NCI-H146 (cell line): Measurements from ENCODE around the gene PIERCE2.
"Not testable (repeated sequence)": the region's sequence is repeated elsewhere in the genome, so short reads cannot be mapped to it uniquely, and the experiment has no call there.

Experiments used
- DNase-seq: peaks from one replicate; lab custom pipeline; 2025; lab: John Stamatoyannopoulos, UW

Gene PIERCE2

GRCh38 chr15:55408012-55408928 is at the start of gene PIERCE2, which contains the start of gene CCPG1:
Gene PIERCE2, plus strand, starts transcription at chr15:55408495. Its CDS starts 274 bp downstream, at chr15:55408769.
Gene CCPG1, minus strand, starts transcription at chr15:55408359. Its CDS starts 18,935 bp downstream, at chr15:55389424.
- DNase-seq, result peak; percentile 93

GRCh38 chr15:55360256-55360655 is 48.0 kb upstream of the PIERCE2 start:
- no peak for DNase-seq

GRCh38 chr15:55361048-55361447 is 47.2 kb upstream of the PIERCE2 start:
- DNase-seq, result no peak

GRCh38 chr15:55362641-55363040 is 45.7 kb upstream of the PIERCE2 start:
- no peak for DNase-seq

- no peak for DNase-seq
Measured at GRCh38 chr15:55366981-55367380, 41.3 kb upstream of the PIERCE2 start.

GRCh38 chr15:55372701-55373440 is 35.4 kb upstream of the PIERCE2 start:
- DNase-seq, result no peak

GRCh38 chr15:55379095-55379494 is 29.2 kb upstream of the PIERCE2 start:
- DNase-seq, result no peak

GRCh38 chr15:55381595-55381994 is 26.7 kb upstream of the PIERCE2 start:
- DNase-seq, result no peak

- DNase-seq, result no peak
Measured at GRCh38 chr15:55383687-55384086, 24.6 kb upstream of the PIERCE2 start.

- DNase-seq, result no peak
Measured at GRCh38 chr15:55387027-55387426, 21.3 kb upstream of the PIERCE2 start.

GRCh38 chr15:55389264-55389607 is 19.1 kb upstream of the PIERCE2 start:
- DNase-seq, result no peak

GRCh38 chr15:55394694-55395093 is 13.6 kb upstream of the PIERCE2 start:
- no peak for DNase-seq

GRCh38 chr15:55398243-55398642 is 10.1 kb upstream of the PIERCE2 start:
- no peak for DNase-seq

- not testable (repeated sequence) for DNase-seq
Measured at GRCh38 chr15:55400050-55400449, 8.2 kb upstream of the PIERCE2 start.

- DNase-seq, result no peak
Measured at GRCh38 chr15:55401786-55402246, 6.5 kb upstream of the PIERCE2 start.

- DNase-seq, result no peak
Measured at GRCh38 chr15:55402707-55403106, 5.6 kb upstream of the PIERCE2 start.

- no peak for DNase-seq
Measured at GRCh38 chr15:55403531-55403930, 4.8 kb upstream of the PIERCE2 start.

GRCh38 chr15:55407498-55408011 is 740 bp upstream of the PIERCE2 start:
- no peak for DNase-seq

GRCh38 chr15:55408976-55409375 is 681 bp downstream of the PIERCE2 start:
- DNase-seq, result not testable (repeated sequence)

- DNase-seq, result not testable (repeated sequence)
Measured at GRCh38 chr15:55417678-55418077, 9.4 kb downstream of the PIERCE2 start.

- DNase-seq, result no peak
Measured at GRCh38 chr15:55420171-55420866, 12.0 kb downstream of the PIERCE2 start.

- DNase-seq, result no peak
Measured at GRCh38 chr15:55422089-55422488, 13.8 kb downstream of the PIERCE2 start.
